Adrenal gland (tissue), 5 donors: ENCODE results near the gene CDH7.

Experiments
- CTCF ChIP-seq, 6 experiments: fragments of 450-650 bp in 4 of 6; fragments of 200-600 bp in 2 of 6; sonication (generic) in 1 of 6; IDR thresholded peaks; 1 replicate in 5 of 6; 2 replicates in 1 of 6; pipeline versions ENCODE4 v1.5.1 to v1.8.0; 2016 to 2021; ENCODE audit warnings: antibody characterized with exemption in 6 of 6, mild to moderate bottlenecking in 2 of 6, moderate library complexity in 1 of 6
- POLR2A ChIP-seq, 2 donors: fragments of 450-650 bp; IDR thresholded peaks; one replicate each; pipeline ENCODE4 v1.6.1; 2017; ENCODE audit warnings: antibody characterized with exemption in 2 of 2, mild to moderate bottlenecking in 2 of 2, moderate library complexity in 1 of 2
- donor health status: DM: no; HTN: no; CAD: no.

GRCh38 chr18:65786474-65786873 is 35.7 kb downstream of the CDH7 start:
- TF ChIP-seq CTCF (IDR thresholded peaks at IDR 0.05) (no peak), POLR2A (IDR thresholded peaks at IDR 0.05) (no peak)
